ENCODE measurements around the gene COMT.

- TF ChIP-seq CTCF (conservative IDR thresholded peaks at IDR 0.05; ENCODE audit: low read length), result no peak
- TF ChIP-seq EZH2phosphoT487 (IDR thresholded peaks at IDR 0.05; ENCODE audit: borderline replicate concordance, low read depth, low read length), result no peak
Measured at GRCh38 chr22:19903031-19903430, 38.5 kb upstream of the COMT start.
